Measurements from ENCODE around the gene CD209.
"Not testable (repeated sequence)": the region's sequence is repeated elsewhere in the genome, so short reads cannot be mapped to it uniquely, and the experiment has no call there.

Gene CD209

GRCh38 chr19:7766535-7766934 is 19.2 kb upstream of the CD209 start:
- no peak for TF ChIP-seq ZFP30 (CRISPR knock-in tag; IDR thresholded peaks at IDR 0.05)
- no peak for ATAC-seq

- not testable (repeated sequence) for ATAC-seq
Observed at GRCh38 chr19:7765043-7765442, 17.7 kb upstream of the CD209 start.

GRCh38 chr19:7764157-7764556 is 16.8 kb upstream of the CD209 start:
- not testable (repeated sequence) for ATAC-seq

- TF ChIP-seq ZFP30 (CRISPR knock-in tag; IDR thresholded peaks at IDR 0.05) (no peak), ZC3H10 (CRISPR knock-in tag; IDR thresholded peaks at IDR 0.05) (no peak)
- no peak for ATAC-seq
Observed at GRCh38 chr19:7763696-7764095, 16.4 kb upstream of the CD209 start.

GRCh38 chr19:7762719-7763293 is 15.5 kb upstream of the CD209 start, which contains the start of gene CLEC4M:
TSS of gene CLEC4M (plus strand) at chr19:7763243. CDS start at chr19:7763267, 24 bp downstream.
- TF ChIP-seq ZFP3 (CRISPR knock-in tag; IDR thresholded peaks at IDR 0.05) (no peak), GLIS3 (CRISPR knock-in tag; IDR thresholded peaks at IDR 0.05) (no peak), ZFP30 (CRISPR knock-in tag; IDR thresholded peaks at IDR 0.05) (no peak), ARNTL (CRISPR knock-in tag; IDR thresholded peaks at IDR 0.05; ENCODE audit: borderline replicate concordance, low read depth) (no peak), ZNF565 (CRISPR knock-in tag; conservative IDR thresholded peaks at IDR 0.05; ENCODE audit: low read depth) (no peak), ZC3H10 (CRISPR knock-in tag; IDR thresholded peaks at IDR 0.05) (no peak), RARB (CRISPR knock-in tag; IDR thresholded peaks at IDR 0.05) (no peak), CSRNP3 (CRISPR knock-in tag; IDR thresholded peaks at IDR 0.05) (no peak), TOX (CRISPR knock-in tag; IDR thresholded peaks at IDR 0.05; ENCODE audit: borderline replicate concordance) (no peak), BACH2 (CRISPR knock-in tag; IDR thresholded peaks at IDR 0.05; ENCODE audit: borderline replicate concordance) (no peak), ESRRG (CRISPR knock-in tag; IDR thresholded peaks at IDR 0.05) (no peak), TCF4 (CRISPR knock-in tag; IDR thresholded peaks at IDR 0.05; ENCODE audit: borderline replicate concordance) (no peak), ZNF70 (CRISPR knock-in tag; IDR thresholded peaks at IDR 0.05) (no peak), POU6F1 (CRISPR knock-in tag; IDR thresholded peaks at IDR 0.05; ENCODE audit: borderline replicate concordance, low read depth) (no peak), ISL1 (CRISPR knock-in tag; IDR thresholded peaks at IDR 0.05) (no peak), PATZ1 (CRISPR knock-in tag; IDR thresholded peaks at IDR 0.05; ENCODE audit: borderline replicate concordance) (no peak), TSHZ2 (CRISPR knock-in tag; IDR thresholded peaks at IDR 0.05) (no peak), CREB5 (CRISPR knock-in tag; IDR thresholded peaks at IDR 0.05; ENCODE audit: low read depth) (no peak)
- ATAC-seq: no peak
